Measurements from ENCODE around the gene IFI27L1. TPM values are rescaled to one million over a fixed set of nuclear protein-coding genes. Genes with fewer than 3 reads are reported as not detected.

IFI27L1 gene
- total and polyA plus RNA-seq, 2 experiments from 2014 or later, result 9.7 to 28.6 TPM

DNA sequence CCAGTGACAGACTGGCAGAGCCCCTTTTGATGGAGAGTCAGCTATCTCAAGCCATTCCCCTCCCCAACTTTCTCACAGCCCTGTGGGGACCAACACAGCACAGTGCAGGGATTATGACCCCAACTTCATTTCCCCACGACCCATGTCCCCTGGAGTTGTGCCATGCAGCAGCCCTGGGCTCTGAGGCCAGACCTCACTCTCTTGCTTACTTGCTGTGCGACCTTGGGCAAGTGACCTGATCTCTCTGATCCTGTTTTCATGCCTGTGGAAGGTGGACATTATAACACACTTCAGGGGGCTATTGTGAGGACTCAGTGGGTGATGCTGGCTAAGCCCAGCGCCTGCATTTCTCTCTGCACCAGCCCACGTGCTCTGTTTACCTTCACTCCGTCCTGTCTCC is 40.9 kb upstream of the IFI27L1 start:
- no peaks in the 10 kb centered on the region for H3K79me2 ChIP-seq (replicated peaks; ENCODE audit: insufficient read depth)
- H3K36me3 ChIP-seq (ENCODE audit: insufficient read depth), result no peaks in the 10 kb centered on the region
- Mint-ChIP-seq H3K4me1 (peaks cover 8% of the 10 kb centered on the region; the same call in 2 of the 3 replicates), H3K27ac (no peak overlapping the region), H3K4me3 (no peak overlapping the region), H3K9me3 (no peaks in the 10 kb centered on the region; the same call in 2 of the 3 replicates), H3K27me3 (ENCODE audit: insufficient read depth, low read depth, poor library complexity) (peaks cover 18% of the 10 kb centered on the region), H3K36me3 (ENCODE audit: low read depth) (peaks cover 8% of the 10 kb centered on the region; the same call in 1 of the 3 replicates)
- no peaks in the 10 kb centered on the region for H3K27me3 ChIP-seq (ENCODE audit: insufficient read depth)
- DNase-seq (ENCODE audit: low spot score) (no peak), ATAC-seq (no peak)
- TF ChIP-seq NANOG (IDR thresholded peaks at IDR 0.05; ENCODE audit: borderline replicate concordance) (no peak), ZNF331 (CRISPR knock-in tag; IDR thresholded peaks at IDR 0.05; ENCODE audit: low read depth) (no peak)
- TF ChIP-seq, protein P1, sequence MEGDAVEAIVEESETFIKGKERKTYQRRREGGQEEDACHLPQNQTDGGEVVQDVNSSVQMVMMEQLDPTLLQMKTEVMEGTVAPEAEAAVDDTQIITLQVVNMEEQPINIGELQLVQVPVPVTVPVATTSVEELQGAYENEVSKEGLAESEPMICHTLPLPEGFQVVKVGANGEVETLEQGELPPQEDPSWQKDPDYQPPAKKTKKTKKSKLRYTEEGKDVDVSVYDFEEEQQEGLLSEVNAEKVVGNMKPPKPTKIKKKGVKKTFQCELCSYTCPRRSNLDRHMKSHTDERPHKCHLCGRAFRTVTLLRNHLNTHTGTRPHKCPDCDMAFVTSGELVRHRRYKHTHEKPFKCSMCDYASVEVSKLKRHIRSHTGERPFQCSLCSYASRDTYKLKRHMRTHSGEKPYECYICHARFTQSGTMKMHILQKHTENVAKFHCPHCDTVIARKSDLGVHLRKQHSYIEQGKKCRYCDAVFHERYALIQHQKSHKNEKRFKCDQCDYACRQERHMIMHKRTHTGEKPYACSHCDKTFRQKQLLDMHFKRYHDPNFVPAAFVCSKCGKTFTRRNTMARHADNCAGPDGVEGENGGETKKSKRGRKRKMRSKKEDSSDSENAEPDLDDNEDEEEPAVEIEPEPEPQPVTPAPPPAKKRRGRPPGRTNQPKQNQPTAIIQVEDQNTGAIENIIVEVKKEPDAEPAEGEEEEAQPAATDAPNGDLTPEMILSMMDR (conservative IDR thresholded peaks at IDR 0.05; ENCODE audit: low read depth in 2 of 2), result no peak
- TF ChIP-seq, protein P2, sequence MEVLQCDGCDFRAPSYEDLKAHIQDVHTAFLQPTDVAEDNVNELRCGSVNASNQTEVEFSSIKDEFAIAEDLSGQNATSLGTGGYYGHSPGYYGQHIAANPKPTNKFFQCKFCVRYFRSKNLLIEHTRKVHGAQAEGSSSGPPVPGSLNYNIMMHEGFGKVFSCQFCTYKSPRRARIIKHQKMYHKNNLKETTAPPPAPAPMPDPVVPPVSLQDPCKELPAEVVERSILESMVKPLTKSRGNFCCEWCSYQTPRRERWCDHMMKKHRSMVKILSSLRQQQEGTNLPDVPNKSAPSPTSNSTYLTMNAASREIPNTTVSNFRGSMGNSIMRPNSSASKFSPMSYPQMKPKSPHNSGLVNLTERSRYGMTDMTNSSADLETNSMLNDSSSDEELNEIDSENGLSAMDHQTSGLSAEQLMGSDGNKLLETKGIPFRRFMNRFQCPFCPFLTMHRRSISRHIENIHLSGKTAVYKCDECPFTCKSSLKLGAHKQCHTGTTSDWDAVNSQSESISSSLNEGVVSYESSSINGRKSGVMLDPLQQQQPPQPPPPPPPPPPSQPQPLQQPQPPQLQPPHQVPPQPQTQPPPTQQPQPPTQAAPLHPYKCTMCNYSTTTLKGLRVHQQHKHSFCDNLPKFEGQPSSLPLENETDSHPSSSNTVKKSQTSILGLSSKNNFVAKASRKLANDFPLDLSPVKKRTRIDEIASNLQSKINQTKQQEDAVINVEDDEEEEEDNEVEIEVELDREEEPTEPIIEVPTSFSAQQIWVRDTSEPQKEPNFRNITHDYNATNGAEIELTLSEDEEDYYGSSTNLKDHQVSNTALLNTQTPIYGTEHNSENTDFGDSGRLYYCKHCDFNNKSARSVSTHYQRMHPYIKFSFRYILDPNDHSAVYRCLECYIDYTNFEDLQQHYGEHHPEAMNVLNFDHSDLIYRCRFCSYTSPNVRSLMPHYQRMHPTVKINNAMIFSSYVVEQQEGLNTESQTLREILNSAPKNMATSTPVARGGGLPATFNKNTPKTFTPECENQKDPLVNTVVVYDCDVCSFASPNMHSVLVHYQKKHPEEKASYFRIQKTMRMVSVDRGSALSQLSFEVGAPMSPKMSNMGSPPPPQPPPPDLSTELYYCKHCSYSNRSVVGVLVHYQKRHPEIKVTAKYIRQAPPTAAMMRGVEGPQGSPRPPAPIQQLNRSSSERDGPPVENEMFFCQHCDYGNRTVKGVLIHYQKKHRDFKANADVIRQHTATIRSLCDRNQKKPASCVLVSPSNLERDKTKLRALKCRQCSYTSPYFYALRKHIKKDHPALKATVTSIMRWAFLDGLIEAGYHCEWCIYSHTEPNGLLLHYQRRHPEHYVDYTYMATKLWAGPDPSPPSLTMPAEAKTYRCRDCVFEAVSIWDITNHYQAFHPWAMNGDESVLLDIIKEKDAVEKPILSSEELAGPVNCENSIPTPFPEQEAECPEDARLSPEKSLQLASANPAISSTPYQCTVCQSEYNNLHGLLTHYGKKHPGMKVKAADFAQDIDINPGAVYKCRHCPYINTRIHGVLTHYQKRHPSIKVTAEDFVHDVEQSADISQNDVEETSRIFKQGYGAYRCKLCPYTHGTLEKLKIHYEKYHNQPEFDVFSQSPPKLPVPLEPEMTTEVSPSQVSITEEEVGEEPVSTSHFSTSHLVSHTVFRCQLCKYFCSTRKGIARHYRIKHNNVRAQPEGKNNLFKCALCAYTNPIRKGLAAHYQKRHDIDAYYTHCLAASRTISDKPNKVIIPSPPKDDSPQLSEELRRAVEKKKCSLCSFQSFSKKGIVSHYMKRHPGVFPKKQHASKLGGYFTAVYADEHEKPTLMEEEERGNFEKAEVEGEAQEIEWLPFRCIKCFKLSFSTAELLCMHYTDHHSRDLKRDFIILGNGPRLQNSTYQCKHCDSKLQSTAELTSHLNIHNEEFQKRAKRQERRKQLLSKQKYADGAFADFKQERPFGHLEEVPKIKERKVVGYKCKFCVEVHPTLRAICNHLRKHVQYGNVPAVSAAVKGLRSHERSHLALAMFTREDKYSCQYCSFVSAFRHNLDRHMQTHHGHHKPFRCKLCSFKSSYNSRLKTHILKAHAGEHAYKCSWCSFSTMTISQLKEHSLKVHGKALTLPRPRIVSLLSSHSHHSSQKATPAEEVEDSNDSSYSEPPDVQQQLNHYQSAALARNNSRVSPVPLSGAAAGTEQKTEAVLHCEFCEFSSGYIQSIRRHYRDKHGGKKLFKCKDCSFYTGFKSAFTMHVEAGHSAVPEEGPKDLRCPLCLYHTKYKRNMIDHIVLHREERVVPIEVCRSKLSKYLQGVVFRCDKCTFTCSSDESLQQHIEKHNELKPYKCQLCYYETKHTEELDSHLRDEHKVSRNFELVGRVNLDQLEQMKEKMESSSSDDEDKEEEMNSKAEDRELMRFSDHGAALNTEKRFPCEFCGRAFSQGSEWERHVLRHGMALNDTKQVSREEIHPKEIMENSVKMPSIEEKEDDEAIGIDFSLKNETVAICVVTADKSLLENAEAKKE (CRISPR knock-in tag; IDR thresholded peaks at IDR 0.05), result no peak
- TF ChIP-seq, protein P3, sequence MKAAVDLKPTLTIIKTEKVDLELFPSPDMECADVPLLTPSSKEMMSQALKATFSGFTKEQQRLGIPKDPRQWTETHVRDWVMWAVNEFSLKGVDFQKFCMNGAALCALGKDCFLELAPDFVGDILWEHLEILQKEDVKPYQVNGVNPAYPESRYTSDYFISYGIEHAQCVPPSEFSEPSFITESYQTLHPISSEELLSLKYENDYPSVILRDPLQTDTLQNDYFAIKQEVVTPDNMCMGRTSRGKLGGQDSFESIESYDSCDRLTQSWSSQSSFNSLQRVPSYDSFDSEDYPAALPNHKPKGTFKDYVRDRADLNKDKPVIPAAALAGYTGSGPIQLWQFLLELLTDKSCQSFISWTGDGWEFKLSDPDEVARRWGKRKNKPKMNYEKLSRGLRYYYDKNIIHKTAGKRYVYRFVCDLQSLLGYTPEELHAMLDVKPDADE (IDR thresholded peaks at IDR 0.05), result no peak
- no peaks in the 10 kb centered on the region for H3K9me2 ChIP-seq (ENCODE audit: insufficient read depth)
- H3K4me3 ChIP-seq, result no peak overlapping the region
- no peaks in the 10 kb centered on the region for H3F3A ChIP-seq (replicated peaks; ENCODE audit: low read depth)
- no peaks in the 10 kb centered on the region for H3K4me1 ChIP-seq (ENCODE audit: insufficient read depth)
- no peak overlapping the region for H3K4me2 ChIP-seq
- no peaks in the 10 kb centered on the region for H4K20me1 ChIP-seq (replicated peaks; ENCODE audit: insufficient read depth)
- no peak overlapping the region for H2AFZ ChIP-seq
- H3K27ac ChIP-seq (ENCODE audit: low read depth), result no peak overlapping the region

All from GM23338 (cell line).